ENCODE results near the gene ZNF317.
A peak's percentile ranks its signal among the peaks of the same experiment; 100 is the strongest.

ZNF317 gene

GRCh38 chr19:9140159-9140874 is at the start of gene ZNF317:
TSS of gene ZNF317 (plus strand) at chr19:9140397. CDS start at chr19:9156017, 15,620 bp downstream.
- peak; percentile 91 for DNase-seq

- DNase-seq = no peak
Measured at GRCh38 chr19:9107375-9107774, 32.8 kb upstream of the ZNF317 start, which contains the start of gene OR7G2. TSS of gene OR7G2 (minus strand) at chr19:9107475. CDS start at chr19:9103243, 4,232 bp downstream.

- DNase-seq = no peak
Measured at GRCh38 chr19:9109959-9110358, 30.2 kb upstream of the ZNF317 start.

GRCh38 chr19:9115307-9115813 is 24.8 kb upstream of the ZNF317 start, which contains the start of gene OR7G1:
TSS of gene OR7G1 (minus strand) at chr19:9115763. CDS start at chr19:9115763, 0 bp downstream.
- DNase-seq = no peak

- DNase-seq = no peak
Measured at GRCh38 chr19:9116547-9116946, 23.6 kb upstream of the ZNF317 start.

- no peak for DNase-seq
Measured at GRCh38 chr19:9126900-9127405, 13.2 kb upstream of the ZNF317 start, which contains the start of gene OR7G3. TSS of gene OR7G3 (minus strand) at chr19:9126950. CDS start at chr19:9126950, 0 bp downstream.

GRCh38 chr19:9128171-9128570 is 12.0 kb upstream of the ZNF317 start:
- no peak for DNase-seq

- no peak for DNase-seq
Measured at GRCh38 chr19:9130965-9131364, 9.2 kb upstream of the ZNF317 start.

- DNase-seq = no peak
Measured at GRCh38 chr19:9132422-9132821, 7.8 kb upstream of the ZNF317 start.

- DNase-seq = no peak
Measured at GRCh38 chr19:9139609-9140158, 513 bp upstream of the ZNF317 start.

GRCh38 chr19:9144920-9145319 is 4.7 kb downstream of the ZNF317 start:
- no peak for DNase-seq

GRCh38 chr19:9146882-9147281 is 6.7 kb downstream of the ZNF317 start:
- no peak for DNase-seq

GRCh38 chr19:9148697-9149096 is 8.5 kb downstream of the ZNF317 start:
- DNase-seq = no peak

- no peak for DNase-seq
Measured at GRCh38 chr19:9149997-9150396, 9.8 kb downstream of the ZNF317 start.

- no peak for DNase-seq
Measured at GRCh38 chr19:9150650-9151049, 10.5 kb downstream of the ZNF317 start.

- DNase-seq = no peak
Measured at GRCh38 chr19:9151367-9151766, 11.2 kb downstream of the ZNF317 start.

GRCh38 chr19:9155591-9155990 is 15.4 kb downstream of the ZNF317 start:
- no peak for DNase-seq

GRCh38 chr19:9156304-9156703 is 16.1 kb downstream of the ZNF317 start:
- DNase-seq = no peak

- DNase-seq = no peak
Measured at GRCh38 chr19:9159891-9160290, 19.7 kb downstream of the ZNF317 start.

GRCh38 chr19:9161427-9161826 is 21.2 kb downstream of the ZNF317 start:
- DNase-seq = no peak

- DNase-seq = no peak
Measured at GRCh38 chr19:9165261-9165660, 25.1 kb downstream of the ZNF317 start.

GRCh38 chr19:9166846-9167245 is 26.6 kb downstream of the ZNF317 start:
- no peak for DNase-seq

- DNase-seq = no peak
Measured at GRCh38 chr19:9171393-9171991, 31.3 kb downstream of the ZNF317 start.

GRCh38 chr19:9175326-9175725 is 35.1 kb downstream of the ZNF317 start:
- no peak for DNase-seq

All from stimulated activated CD8-positive, alpha-beta memory T cell treated with anti-CD3 and anti-CD28 coated beads, Interleukin-4, amount 100 ng/mL, for 48 hours (primary cell).